GM10248 (cell line): ENCODE data around the gene FSTL5.

ENCODE experiments used
- CTCF ChIA-PET: fragments of 300-600 bp; sonication (Branson Sonifier 250); formaldehyde crosslinking; extraction: SDS; loops from one replicate; lab custom pipeline; 2021; ENCODE audit warnings: antibody characterized with exemption; lab: Yijun Ruan, JAX
- POLR2A ChIA-PET: fragments of 350-650 bp; sonication (Branson Sonifier 250); formaldehyde crosslinking; extraction: SDS; loops from one replicate; lab custom pipeline; 2020; ENCODE audit warnings: antibody characterized with exemption; lab: Yijun Ruan, JAX
- DNase-seq: peaks from one replicate; pipeline ENCODE4 v3.0.0; 2012; ENCODE audit errors: extremely low spot score
- CTCF ChIP-seq: IDR thresholded peaks from 2 replicates; pipeline ENCODE4 v1.5.1; 2012; ENCODE audit warnings: mild to moderate bottlenecking, low read depth; ENCODE audit errors: extremely low read depth, missing control alignments, control extremely low read depth

Gene FSTL5

GRCh38 chr4:161892951-161893350 lies 270.8 kb downstream of the FSTL5 start:
- CTCF ChIA-PET: no interaction called here
- DNase-seq: no peak
- POLR2A ChIA-PET: no interaction called here
- no peak for TF ChIP-seq CTCF

DNA sequence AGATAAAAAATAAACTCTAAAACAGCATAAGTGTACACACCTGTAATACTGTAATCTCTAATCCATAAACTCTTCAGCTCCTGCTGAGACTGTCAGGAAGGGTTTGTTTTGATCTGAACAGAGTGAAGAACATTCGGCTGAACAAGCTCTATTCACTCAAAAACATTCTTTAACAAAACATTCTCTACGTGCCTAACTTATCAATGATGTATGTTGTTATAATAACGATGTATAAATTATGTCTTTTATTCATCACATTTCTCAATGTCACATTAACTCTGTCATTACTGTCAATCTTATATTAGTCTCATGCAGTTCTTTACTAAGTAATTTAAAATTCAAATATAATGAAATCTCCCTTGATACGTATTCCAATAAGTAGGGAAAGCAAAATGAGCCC lies 280.6 kb downstream of the FSTL5 start:
- no peak for TF ChIP-seq CTCF
- POLR2A ChIA-PET: no interaction called here
- DNase-seq: no peak
- CTCF ChIA-PET: no interaction called here

DNA sequence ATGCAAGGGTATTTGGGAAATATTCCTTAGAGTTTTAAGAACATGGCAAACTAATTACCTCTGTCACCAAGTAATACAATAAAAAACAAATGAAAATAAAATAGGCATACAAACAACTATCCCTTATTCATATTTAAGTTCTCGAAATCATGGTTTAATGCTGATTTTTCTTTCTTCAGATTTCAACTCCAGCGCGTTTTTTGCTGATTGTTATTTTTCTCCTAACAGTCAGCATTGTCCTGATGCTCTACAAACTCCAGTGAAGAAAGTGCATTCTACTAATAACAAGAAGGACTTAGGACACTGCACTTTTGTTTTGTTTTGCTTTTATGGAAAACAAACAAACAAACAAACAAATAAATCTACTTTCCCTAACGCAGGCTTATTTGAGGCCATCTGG lies 282.4 kb downstream of the FSTL5 start:
- POLR2A ChIA-PET: no interaction called here
- CTCF ChIA-PET: no interaction called here

DNA sequence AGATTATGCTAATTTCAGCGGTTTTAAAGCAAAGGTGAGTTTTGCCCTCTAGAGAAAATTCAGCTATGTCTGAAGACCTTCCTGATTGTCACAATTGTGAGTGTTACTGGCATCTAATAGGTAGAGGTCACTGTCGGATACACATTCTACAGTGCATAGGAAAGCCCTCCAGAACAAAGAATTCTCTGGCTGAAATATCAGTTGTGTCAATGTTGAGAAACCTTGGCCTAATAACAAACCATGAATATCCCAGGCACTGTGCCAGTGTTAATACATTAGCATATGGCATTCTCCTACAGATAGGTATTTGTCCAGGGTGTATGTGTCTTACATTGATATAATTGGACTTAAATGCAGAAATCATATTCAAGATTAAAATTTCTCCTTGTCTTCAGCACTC lies 294.3 kb downstream of the FSTL5 start:
- DNase-seq: no peak
- POLR2A ChIA-PET: no interaction called here
- CTCF ChIA-PET: no interaction called here
- no peak for TF ChIP-seq CTCF

More for the DNA sequence above, 282.4 kb downstream of the FSTL5 start:
- TF ChIP-seq CTCF: no peak
- no peak for DNase-seq

DNA sequence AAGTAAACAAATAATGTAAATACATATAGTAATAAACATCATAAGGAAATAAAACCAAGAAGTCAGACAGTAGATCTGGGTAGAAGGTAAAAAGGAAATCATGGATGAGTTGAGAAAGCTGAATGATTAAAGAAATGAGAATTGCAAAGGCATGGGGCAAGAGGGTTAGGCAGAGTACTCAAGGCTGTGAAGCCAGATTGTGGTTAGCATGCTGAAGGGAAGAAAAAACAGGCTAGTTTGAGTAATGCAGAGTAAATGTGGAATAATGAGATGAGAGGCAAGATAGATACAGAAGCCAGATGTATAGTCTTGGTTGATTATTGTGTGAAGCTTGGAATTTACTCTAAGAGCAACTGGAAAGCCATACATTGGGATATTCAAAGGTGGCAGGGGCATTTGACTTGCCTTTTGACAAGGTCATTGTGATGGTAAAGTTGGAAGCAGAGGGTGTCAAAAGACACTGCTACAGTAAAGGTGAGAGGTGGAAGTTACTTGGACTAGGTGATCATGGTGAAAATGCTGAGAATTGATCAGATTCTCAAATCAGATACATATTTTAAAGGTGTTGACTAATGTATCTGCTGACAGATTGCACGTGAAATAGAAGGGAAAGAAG lies 307.0 kb downstream of the FSTL5 start:
- CTCF ChIA-PET: no interaction called here
- POLR2A ChIA-PET: no interaction called here
- DNase-seq: no peak
- TF ChIP-seq CTCF: no peak

- no peak for DNase-seq
- ChIA-PET CTCF (no interaction called here), POLR2A (no interaction called here)
- TF ChIP-seq CTCF: no peak
Measured at GRCh38 chr4:161850631-161851030, 313.2 kb downstream of the FSTL5 start.

DNA sequence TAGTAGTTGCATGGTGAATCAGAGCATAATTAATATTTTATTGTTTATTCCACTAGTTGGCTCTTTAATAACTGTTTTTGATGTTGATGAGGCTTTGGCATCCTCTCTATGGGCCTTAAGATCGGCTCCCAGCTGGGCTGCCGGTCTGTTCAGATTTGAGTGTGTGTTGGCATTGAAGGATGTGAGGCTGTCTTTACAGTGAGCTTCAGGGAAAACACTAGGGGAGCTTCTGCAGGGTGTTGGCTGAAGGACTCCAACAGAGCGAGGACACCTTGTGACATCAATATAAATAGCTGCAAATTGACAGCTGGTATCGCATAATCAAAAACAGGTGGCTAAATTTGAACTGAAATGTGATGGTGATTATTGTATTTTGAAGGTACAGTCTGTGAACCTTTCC lies 322.0 kb downstream of the FSTL5 start:
- POLR2A ChIA-PET: no interaction called here
- CTCF ChIA-PET: interaction anchor here (1.0 to 1.1 kb wide), 2 partner anchors 12 to 22 kb away, joined by 3 read pairs; no protein-coding TSS in a partner anchor
- TF ChIP-seq CTCF: no peak
- DNase-seq: no peak
